ENCODE measurements around the gene PTGDS.

- TF ChIP-seq KLF16 (tag by site-specific recombination; IDR thresholded peaks at IDR 0.05): no peak
- TF ChIP-seq CTCF (tag by site-specific recombination; IDR thresholded peaks at IDR 0.05): no peak
- TF ChIP-seq, protein P1, sequence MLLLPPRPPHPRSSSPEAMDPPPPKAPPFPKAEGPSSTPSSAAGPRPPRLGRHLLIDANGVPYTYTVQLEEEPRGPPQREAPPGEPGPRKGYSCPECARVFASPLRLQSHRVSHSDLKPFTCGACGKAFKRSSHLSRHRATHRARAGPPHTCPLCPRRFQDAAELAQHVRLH (tag by site-specific recombination; IDR thresholded peaks at IDR 0.05): no peak
- no peak for TF ChIP-seq ZNF146 (tag by site-specific recombination; IDR thresholded peaks at IDR 0.05)
These were observed 1.7 kb downstream of the PTGDS start for GRCh38 chr9:136978865-136979544.

Data from HEK293 (cell line).